NCI-H1694 treated with DMSO at 0.1 percent for 48 hours (cell line): ENCODE data around the gene DSCAML1.

Experiments used
- DNase-seq: peaks from one replicate; lab custom pipeline; 2025; lab: John Stamatoyannopoulos, UW

DSCAML1 gene

DNA sequence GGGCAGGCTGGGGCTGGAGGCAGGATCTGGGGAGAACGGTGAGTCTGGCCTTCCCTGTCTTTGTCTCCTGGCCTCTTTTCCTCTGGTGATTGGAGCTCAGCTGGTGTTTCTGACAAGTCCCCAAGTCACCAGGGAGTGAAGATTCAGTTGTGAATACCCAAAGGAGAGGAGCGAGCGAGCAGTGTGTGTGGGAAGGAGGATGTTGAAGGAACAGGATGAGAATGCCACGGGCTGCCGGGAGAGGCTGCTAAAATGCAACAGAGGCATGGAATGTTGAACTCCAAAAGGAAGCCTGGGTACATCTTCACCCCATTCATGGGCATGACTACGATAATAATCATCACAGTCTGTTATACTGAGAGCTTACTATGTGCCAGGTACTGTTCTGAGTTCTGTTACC, 306.1 kb downstream of the DSCAML1 start:
- no peak for DNase-seq

DNA sequence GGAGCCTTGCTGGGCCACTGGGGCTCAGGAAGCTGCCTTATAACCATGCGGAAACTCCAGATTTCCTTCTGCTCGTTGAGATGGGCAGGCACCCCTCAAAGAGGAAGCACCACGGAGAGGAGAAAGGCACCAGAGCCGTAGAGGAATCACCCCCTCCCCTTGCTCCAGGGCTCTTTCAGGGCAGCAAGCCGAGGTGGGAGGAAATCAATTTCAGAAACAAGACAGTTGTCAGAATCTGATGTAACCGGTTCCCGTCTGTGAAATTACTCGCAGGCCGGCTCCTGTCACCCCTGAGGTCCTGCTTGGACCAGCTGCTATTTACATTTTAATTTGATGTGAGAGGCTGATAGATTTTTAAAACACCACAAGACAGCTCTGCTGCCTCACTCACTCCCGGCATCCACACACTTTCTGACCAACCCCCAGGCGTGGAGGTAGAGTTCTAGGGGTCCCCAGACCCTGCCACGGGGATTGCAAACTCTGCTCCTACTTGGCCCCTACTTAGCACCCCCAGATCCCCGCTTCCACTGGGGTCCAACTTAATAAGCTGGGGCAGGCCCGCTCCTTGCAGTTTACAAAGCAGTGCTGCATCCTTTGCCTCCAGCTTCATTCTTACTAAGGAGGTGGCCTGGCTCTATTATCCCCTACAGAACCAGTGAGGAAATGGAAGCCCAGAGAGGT, 306.9 kb downstream of the DSCAML1 start:
- peak; percentile 6 for DNase-seq

DNA sequence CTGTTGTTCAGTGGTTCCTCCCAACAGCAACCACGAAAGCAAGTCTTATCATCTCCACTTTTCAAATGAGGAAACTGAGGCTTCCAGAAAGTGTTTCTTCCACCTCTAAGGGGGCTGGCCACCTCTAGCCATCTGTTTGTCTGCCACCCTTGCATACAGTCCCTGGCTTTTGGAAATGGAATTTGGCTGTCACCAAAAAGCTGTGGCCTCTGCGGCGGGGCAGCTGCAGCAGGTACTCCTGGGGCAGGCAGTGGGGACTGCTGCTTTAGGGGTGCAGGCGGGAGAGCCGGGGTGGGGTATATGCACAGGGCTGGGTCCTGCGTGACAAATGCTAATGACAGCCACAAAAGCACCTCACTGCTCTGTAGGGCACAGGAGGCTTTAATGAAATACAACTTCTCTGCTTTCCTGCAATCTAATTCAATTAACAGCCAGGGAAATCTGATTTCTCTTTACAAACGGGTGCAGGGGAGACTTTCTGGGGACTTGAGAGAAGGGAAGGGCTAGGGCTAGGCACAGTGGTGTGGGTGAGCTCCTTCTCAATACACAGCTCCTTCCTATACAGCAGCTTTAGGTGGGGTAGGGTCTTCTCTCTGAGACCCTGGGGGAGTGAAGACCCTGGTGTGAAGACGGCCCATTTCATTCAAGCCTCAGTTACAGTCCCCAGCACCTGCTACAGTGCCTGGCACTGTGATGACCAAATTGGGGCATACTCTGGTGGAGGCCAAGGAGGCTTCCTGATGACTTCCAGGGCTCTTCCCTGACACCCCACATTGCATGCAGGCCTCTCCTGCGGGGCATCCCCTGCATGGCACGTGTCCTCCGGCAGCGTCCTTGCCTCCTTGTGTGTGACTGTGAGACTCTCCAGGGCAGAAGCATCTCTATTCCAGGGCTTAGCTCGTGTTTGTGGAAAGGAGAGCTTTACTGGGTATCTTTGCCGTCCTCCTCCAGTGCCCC, 307.7 kb downstream of the DSCAML1 start:
- no peak for DNase-seq

DNA sequence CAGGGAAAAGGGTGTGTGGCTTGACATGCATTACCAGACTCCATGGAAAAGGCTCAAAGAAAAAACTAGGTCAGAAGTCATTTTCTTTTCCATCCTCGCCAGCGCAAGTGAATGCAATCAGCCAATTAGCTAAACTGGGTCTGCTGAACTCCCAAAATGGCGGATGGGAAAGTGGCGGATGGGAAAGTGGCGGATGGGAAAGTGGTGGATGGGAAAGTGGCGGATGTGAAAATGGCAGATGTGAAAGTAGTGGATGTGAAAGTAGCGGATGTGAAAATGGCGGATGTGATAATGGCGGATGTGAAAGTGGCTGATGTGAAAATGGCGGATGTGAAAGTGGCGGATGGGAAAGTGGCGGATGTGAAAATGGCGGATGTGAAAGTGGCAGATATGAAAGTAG, 311.0 kb downstream of the DSCAML1 start:
- DNase-seq = no peak

DNA sequence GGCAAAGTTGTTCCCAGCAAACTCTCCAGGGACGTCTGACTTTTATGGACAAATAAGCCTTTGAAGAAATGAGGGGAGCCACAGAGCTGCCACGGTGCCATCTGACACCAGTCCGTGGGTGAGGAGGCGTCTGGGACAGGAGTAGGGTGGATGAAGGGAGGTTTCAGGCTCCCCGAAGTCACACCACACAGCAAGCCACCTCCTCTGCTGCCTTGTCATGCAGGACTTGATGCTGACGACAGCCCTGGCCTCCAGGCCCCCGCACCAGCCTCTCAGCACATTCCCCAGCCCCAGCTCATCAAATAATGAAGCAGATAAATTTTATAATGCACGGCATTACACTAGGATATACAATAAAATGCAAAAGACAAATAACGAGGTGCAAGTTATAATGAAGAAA, 312.9 kb downstream of the DSCAML1 start:
- no peak for DNase-seq

DNA sequence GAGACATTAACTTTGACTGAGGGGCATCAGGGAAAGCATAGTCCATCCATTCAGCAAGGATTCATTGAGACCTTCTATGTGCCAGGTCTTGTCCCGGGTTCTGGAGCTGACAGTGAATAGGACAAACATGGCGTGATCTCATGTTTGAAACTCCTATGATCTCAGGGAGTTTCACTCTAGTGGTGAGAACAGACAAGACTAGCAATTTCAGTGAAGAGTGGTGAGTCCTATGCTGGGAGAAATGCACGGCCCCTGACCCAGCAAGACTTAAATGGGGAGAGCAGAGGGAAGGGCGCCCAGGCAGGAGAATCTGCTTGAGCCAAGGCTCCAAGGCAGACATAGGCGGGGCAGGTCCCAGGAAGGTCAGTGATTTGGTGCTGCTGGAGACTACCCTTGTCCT, 313.6 kb downstream of the DSCAML1 start:
- no peak for DNase-seq

DNA sequence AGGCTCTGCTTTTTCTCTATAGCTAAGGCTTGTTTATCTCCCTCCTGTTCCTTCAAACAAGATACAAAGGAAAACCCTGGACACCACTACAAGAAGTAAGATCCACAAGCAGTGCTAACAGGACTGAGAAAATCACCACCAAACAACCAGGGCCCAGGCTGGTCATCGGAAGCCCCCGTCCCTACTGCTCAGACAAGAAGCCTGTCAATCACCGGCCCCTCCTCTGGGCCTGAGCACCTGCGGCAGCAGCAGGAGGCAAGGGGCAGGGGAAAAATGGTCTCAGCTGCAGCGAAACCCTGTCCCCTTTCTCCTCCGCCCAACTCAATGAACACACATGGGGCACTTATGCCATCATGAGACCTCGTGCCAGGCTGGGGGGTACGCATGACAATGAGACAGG, 314.1 kb downstream of the DSCAML1 start:
- DNase-seq = no peak

DNA sequence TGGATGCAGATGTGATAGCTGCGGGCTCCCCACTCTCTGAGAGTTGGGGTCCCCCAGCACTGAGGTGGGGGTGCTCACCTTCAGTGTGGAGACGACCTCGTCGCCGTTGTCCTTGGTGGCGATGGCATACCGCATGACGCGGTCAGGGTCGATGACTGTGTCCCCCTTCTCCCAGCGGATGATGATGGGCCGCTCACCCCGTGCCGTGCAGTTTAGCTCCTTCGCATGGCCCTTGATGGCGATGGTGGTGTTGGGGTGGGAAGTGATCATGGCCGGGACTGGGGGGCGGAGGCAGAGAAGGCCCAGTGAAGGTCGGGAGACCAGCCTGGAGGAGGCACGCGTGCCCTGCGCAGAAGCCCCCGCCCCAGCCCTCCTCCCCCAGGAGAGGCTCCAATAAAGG, 315.1 kb downstream of the DSCAML1 start:
- no peak for DNase-seq

DNA sequence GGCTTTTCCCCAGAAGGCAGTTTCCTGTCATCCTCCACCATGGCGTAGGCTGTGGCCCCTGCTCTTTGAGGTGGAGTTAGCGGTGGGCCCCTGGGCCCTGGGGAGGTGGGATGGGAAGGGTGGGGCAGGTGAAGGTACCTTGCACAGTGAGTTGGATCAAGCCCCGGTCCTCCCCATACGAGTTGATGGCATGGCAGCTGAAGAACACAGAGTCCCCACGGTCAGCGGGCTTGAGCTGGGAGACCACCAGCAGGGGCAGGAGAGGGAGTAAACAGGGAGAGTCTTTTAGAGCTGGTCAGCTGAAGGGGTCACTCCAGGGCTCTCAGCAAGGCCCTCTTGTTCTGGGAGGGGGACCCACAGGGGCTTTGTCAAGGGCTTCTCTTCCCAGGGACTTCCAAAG, 316.0 kb downstream of the DSCAML1 start:
- DNase-seq = no peak

DNA sequence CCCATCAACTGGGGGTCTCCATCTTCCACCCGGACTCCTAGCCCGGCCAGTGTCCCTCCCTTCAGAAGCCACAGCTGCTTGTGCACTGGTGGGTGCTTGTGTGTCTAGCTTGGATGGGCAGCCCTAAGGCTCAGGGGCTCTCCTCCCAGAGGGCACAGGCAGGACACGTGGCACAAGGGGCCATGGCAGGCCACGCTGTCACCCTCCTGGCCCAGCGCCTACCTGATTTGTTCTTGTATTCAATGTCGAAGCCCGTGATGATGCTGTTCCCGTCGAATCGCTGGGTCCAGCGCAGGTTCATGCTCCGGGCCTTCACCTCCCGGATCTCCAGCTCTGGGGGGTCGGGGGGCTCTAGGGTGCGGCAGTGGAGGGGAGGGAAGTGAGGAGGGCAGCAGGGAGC, 316.8 kb downstream of the DSCAML1 start:
- DNase-seq = no peak

DNA sequence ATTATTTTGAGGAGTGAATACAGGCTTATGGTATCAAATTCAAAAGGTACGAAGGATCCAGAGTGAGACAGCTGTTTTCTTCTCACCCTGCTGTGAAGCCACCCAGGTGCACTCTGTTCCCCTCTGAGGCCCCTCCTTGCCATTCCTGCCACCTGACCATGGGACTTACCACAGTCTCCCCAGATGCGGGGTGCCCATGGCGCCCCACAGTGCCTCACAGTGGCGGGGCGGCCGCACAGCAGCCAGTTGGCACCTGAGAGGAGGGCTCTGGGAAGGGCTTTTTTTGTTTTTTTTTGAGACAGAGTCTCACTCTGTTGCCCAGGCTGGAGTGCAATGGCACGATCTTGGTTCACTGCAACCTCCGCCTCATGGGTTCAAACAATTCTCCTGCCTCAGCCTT, 317.6 kb downstream of the DSCAML1 start:
- DNase-seq = no peak

DNA sequence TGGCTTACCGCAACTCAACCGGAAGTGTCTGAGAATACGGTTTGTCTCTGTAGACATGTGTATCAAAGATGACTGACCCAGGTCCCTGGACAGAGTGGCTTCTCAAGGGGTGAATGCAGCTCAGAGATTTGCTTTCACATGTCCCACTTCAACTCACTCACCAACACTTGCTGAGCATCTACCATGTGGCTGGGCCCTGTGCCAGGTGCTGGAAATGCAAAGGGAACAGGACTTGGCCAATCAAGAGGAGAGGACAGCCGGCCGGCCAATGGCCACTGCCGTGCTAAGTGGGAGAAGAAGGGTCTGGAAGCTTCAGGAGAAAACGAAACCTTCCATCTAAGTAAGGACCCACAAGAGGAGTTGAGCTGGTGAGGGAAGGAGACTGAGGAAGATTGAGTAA, 318.1 kb downstream of the DSCAML1 start:
- DNase-seq = no peak

DNA sequence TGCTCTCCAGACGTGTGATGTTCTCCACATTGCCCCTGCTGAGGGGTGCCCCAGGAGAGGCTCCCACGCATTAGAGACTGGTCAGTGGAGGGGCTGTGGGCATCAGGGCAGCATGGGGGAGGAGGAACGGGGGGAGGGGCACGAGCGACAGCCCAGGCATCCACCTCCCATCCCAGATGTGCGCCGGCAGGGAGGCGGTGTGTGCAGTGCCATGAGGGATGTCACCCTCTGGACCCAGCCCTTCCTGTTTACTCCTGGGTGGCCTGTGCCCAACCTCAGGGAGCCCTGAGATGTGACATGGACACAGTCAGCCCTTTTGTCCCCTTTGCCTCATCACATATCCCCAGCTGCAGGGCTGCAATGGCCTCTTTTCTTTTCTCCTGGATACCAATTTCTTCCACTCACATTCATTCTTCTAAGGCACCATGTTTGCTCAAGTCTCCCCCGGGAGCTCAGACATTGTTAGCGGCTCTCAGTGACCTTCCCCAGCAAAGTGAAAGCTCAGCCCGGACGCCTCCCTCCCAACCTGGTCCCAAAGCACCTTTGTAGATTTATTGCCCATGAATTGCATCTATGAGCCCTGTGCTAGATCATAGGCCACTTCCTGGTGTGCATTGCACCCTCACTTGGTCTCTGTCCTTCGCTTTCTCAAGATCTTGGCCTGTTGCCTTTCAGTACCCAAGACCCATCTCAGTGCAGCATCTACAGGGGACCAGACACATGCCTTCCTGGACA, 318.7 kb downstream of the DSCAML1 start:
- DNase-seq = no peak

DNA sequence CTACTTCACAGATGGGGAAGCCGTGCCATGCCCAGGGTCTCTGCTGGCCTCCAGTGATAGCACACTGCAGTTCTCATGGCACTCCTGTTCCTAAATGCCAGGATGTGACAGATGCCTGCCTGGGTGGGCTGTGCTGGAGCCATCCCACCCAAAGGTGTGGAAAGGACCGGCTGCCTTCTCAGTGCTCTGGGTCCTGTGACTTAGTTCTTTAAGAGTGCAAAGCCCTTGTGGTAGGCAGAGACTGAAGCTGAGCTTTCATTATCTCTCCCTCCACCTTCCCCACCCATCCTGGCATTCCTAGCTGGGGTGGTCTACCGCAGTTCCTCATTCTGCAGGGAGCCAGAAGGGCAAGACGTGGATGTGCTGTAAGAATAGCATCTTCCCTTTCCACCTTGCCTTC, 319.3 kb downstream of the DSCAML1 start:
- DNase-seq = no peak

DNA sequence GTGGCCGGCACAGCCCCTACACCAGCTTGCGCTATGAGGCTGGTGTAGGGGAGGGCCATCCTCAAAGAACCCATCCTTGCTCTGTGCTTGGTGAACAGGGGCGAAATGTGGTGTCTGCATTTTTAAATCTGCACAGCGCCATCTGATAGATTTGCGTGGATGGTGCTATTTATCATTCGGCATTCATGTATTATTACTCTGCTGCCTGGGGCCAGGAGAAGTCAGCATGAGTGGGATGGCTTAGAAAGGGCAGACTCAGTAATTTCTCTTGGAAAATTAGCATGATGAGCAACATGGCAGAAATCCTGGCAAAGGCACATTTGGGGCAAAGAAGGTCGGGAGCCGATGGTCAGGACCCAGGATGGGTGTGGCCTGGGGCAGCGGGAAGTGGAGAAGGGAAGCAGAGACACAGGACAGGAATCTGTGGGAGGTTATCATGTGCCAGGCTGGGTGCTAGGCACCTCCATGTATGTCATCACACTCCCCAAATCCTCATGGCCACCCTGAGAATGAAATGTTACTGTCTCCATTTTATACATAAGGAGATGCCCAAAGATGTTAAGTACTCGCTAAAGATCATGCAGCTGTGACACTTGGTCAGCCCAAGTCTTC, 320.4 kb downstream of the DSCAML1 start:
- no peak for DNase-seq

DNA sequence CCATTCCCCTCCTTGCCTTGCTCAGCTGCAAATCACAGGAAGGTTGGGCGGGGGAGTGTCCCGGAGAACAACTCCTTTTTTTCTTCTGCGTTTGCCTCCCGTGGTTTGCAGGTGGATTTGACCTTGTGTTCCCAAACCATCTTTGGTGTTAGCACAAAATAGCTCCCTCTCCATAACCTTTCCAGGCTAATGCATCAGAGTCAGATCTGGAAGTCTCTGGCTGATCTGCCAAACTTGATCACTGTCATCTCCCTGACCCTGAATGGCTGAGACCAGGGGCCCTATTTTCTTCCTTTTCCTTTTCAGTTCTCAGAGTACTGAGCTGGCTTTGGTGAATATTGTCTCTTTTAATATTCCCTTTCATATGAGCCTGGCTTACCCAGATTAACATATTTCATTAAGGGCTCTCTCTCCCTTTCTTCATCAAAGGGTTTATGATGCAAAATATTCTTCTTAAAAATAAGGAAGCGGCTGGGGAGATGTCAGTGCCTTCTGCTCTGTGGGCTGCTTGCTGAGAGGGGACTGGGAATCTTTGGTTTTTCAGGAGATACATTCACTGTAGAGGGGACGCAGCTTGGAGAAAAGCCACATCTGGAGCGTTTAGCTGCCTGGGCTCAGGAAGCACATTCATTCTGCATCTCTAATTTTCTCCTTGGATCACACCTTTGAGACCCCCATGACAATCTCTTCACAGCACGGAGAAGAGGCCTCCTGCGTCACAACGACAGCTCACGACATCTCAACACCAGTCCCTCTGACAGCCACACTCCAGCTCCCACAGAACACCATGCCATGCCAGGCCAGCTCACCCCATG, 321.1 kb downstream of the DSCAML1 start:
- DNase-seq = no peak

DNA sequence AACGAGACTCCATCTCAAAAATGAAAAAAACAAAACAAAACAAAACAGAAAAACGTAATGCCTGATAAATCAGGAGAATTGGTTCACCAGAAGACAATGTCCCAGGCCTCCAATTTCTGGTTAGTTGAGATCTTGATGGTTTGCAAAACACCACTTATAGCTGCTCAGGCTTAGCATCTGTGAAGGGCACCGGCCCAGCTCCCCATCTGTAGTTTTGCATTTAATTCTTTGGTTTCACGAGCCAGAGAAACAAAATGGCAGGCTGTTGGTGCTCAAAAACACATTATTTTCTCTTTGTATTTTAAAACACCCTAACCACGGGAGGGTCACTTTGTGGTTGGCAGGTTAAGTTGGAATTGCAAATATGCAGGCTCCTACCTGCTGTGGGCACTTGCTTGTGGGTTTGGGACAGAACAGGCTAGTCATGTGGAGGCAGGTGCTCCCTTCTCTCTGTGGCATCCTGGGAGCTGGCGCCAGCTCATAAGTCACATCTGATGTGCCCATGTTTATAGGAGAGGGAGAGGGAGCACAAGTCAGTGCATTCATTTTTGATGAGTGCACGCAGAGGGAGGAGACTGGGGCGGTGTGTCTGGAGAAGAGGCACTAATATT, 323.4 kb downstream of the DSCAML1 start:
- no peak for DNase-seq

DNA sequence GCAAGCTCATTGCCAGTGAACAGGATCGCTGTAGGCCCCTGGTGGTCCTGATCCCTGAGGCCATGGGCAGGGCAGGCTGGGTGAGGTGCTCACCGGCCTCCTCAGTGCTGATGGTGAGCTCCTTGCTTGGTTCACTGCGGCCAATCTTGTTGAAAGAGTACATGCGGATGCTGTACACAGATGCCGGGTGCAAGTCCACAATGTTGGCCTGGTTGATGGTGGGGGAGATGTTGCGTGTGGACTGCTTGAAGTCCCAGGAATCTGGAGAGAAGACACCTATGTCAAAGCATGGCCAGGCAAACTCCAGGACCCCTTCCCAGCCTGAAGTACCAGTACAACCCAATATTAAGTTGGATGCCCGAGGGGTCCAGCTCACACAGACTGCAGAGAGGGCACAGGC, 325.2 kb downstream of the DSCAML1 start:
- no peak for DNase-seq

DNA sequence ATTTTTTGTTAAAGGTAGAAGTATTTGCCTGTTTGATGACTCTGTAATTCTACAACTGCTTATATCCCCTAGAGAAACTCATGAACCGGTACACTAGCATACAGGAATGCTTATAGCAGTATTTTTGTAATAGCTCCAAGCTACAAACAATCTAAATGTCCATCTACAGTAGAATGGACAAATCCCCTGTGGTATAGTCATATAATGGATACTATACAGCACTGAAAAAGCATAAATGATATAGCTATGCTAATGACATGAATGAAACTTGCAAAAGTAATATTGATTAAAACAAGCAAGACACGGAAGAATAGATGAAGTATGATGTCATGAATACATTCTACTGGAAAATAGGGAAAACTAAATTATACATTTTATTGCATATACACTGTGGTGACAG, 326.4 kb downstream of the DSCAML1 start:
- DNase-seq = no peak

DNA sequence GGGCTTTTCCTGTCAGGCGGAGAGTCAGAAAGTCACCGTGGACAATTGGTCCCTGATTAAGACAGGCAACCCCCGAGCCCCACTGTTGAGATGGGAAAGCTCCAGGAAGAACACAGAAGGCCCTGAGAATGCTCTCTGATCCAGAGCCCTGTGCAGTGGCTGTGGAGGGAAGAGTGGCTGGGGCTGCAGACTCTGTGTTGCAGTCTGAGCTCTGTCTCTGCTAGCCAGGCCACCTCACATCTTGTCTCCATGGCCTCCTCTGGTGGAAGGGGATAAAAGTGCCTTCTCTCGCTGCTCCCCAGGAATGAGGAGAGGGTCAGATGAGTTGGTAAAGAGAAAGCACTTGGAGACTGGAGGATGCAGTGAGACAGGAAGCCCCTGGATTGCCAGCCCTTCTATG, 328.1 kb downstream of the DSCAML1 start:
- no peak for DNase-seq

DNA sequence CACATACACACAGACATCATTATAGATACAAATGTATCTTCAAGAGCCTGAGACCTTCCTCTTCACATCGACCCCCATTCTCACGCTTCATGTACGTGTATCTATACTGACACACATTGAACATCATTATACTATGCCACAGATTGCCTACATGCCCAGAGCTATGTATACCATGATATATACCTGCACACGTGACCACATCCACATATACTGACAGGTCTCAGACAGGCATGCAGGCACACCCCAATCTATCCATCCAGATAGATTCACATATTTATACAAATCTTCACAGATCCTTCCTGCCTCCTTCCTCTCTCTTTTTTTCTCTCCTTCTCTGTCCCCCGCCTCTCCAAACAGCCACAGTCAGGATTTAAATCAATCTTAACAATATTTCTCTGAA, 329.2 kb downstream of the DSCAML1 start:
- no peak for DNase-seq
